GM19452 (cell line): Measurements from ENCODE around the gene AADAT.

Source experiments
- ATAC-seq: cut with Tn5 transposase; IDR thresholded peaks from one replicate; pipeline ENCODE4 v1.9.1; 2021; ENCODE audit not compliant: unreplicated experiment

AADAT gene

GRCh38 chr4:170035231-170035630 is 54.5 kb downstream of the AADAT start:
- no peak for ATAC-seq

DNA sequence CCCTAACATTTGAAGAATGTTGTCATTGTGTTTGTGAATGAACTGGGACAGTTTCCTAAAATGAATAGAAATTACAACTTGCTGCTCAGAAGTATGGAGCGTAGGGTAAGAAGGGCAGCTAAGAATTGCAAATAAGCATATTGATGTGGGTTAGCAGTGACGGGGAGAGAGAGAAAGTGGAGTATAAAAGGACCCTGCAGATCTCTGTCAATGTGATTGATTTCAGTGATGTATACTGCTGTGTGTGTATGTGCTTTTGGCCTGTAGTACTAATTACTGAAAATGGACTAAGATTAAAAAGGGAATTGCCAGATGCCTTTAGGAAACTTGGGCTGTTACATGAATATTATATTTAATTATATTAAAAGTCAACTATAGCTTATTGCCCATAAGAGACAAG is 55.8 kb downstream of the AADAT start:
- no peak for ATAC-seq

DNA sequence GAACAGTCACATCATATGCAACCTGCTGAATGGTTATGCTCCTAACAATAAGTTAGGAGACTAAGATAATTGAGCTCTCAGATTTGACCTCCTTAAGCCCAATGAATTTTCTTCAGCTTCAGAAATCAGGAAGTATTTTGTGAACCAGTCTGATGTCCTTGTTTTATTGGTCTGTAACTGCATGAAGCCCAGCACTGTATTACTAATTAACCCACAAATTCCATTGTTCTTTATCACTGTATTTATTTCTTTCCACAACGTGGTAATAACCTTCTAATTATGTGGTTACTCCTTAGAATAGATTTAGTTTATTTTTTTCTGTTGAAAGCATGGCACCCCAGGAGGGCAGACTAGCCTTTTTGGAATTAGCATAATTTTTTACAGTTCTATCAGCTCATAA is 59.6 kb downstream of the AADAT start:
- no peak for ATAC-seq

GRCh38 chr4:170027181-170027829 is 62.5 kb downstream of the AADAT start:
- peak; percentile 65 for ATAC-seq

DNA sequence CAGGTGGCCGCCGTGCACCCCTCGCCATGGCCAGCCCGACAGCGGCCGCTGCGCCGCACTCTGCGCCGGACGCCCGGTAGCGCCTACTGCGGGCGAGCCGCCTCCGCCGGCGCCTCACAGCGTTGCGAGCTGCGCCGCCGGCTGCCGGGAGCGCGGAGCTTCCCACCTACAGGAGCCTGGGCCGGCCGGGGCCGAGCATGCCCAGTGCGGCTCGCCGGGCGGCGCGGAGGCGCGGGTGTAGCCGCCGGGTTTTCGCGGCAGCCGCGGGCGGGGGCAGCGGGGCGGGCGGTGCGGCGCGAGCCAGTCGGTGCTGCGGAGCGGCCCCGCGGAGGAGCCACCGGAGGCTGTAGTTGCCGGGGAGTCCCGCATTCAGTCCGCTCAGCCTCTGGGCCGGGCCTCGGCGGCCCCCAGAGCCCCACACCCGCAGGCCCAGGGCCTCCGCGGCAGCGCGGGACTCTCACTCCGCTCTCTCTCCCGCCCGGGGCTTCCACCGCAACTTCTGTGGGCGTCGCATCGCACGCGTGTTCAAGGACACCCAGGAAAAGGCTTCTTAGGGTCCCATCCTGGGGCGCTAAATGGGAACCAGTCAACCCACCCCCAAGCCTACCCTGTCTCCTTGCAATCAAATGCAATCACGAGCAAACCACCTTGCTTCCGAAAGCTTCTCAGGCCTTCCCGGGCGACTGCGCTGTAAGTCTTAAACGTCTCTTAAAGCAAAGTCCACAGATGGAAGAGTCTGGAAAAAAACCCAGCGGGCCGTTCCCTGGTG is 63.3 kb downstream of the AADAT start, which contains the start of gene MFAP3L:
Gene MFAP3L (minus strand): TSS at position 143 of the 769 bp plus-strand sequence. CDS start 20,518 bp downstream, outside the sequence.
- peak; percentile 78 for ATAC-seq

GRCh38 chr4:170025523-170026252 is 64.1 kb downstream of the AADAT start:
- no peak for ATAC-seq

DNA sequence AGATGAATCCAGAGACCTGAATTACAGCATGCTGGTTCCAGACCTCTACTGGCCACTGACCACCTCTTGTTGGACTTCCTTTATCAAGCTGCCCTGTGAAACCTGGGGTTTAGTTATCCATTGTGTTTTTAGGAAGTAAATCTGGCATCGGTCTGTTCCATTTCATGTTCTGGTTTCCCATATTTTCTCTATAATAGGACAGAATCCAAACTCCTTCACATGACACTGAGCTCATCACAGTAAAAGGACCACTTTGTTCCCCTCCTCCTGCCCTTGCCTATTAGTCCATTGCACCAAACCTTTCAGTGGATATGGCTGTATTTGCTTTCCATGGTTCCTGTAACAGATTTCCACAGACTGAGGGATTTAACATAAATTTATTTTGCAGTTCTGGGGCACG is 67.5 kb downstream of the AADAT start:
- no peak for ATAC-seq

DNA sequence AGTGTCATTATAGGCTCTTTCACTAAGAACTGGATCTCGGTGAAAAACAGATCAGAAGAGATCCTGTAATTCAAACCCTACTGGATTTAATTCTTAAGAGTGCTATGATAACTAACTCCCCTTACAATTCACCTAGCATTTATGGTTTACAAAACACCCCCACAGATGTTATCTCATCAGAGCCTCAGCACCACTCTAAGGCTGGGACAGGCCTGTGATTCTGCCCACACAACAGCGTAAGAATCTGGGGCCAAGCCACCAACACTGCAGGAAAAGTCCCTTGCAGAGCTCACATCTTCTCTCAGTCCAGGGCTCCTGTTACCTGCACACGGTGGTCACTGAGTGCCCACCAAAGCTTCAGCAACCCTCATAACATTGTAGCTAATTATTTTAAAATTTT is 72.5 kb downstream of the AADAT start:
- ATAC-seq: no peak

- no peak for ATAC-seq
Observed at GRCh38 chr4:170015285-170015684, 74.5 kb downstream of the AADAT start.

DNA sequence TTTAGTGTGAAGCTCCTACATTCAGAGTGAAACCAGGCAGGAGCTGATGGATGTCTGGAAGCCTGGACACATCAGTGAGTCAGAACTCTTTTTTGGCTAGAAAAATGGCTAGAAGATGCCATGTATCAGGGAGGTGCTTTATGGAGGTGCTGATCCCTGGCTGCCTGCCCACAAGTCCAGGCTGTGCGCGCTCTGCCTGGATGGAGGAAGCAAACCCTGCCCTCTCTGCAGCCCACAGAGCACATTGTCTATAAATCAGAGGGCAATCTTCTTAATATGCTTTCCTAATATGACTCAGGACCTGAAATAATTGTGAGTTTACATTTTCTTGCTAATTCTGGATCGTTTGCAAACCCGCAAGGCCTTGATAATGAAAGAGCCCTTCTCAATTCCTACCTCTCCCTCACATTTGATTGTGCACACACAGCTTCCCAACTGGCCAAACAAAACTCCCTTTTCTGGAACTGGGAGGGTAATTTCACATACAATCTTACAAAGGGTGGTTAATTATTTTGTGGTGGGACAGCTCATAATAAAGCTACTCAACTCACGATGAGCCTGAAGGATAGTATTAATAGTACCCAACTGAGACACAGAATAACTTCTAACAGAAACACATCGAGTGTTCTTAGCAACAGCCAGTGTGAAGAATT is 75.3 kb downstream of the AADAT start:
- ATAC-seq: no peak

DNA sequence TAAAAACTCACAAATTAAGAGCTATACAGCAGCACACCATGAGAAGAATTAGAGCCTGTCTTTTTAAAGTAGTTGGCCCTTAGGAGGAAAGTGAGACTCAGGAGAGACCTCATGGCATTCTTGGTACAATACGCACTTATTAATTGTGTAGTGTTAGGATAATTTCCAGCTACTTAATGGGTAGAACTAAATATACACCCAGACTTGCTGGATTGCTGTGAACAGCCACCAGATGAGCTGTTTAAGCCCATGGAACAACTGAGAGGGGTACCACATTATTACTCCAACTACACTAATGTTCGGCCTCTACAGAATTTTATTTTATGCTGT is 77.2 kb downstream of the AADAT start:
- ATAC-seq: no peak

DNA sequence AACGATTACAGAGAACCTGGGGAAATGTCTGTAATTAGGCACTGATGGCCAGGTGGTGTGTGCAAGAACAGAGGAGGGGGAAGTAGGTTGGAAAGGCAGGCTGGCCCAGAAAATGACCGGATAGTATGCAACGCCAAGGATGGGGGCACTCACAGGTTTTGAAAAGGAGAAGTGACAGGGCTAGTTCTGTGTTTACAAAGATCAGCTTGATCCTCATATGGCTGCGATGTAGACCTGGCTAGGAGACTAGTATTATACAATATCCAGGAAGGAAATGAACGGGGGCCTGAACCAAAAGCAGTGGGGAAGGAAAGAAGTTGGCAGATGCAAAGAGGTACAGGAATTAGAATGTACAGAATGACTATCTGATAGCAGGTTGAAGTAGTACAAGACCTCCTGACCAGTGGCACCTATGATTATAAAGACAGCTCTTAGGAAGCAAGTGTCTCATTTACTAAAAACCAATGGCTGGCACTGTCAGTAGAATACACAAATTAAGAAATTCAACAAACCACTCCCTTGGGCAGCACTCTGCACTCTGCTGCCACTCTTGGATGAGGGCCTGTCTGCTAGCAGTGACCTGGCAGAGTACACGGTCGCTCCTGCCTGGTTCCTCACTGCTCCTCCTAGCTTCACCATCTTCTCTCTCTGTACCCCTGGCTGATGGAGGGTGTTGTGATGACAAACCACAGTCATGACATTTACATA is 77.7 kb downstream of the AADAT start:
- ATAC-seq: no peak
